ENCODE results near the gene UBE3B. TPM values are rescaled to one million over a fixed set of nuclear protein-coding genes. Genes with fewer than 3 reads are reported as not detected.

The UBE3B gene
- total and polyA plus RNA-seq, 2 donors (not counting 1 experiment from before 2014, with no cell fraction given), result 27.2 to 52.1 TPM

- WGBS (ENCODE audit: insufficient coverage), result 98% methylated on average over 4 of the region's 4 CpGs
- no peak for DNase-seq
- Mint-ChIP-seq H3K9me3 (ENCODE audit: insufficient read depth) (peaks cover 2% of the 10 kb centered on the region), H3K27ac (no peak overlapping the region), H3K27me3 (no peaks in the 10 kb centered on the region), H3K4me1 (no peaks in the 10 kb centered on the region), H3K4me3 (no peak overlapping the region)
- POLR2A ChIA-PET, result no interaction called here
- no peak overlapping the region for H3K9ac ChIP-seq (ENCODE audit: low read length)
- H3K27me3 ChIP-seq (replicated peaks in 1 of 4; ENCODE audit: control extremely low read depth in 1 of 4, control insufficient read depth in 3 of 4, insufficient read depth in 4 of 4, low read length in 3 of 4), result no peaks in the 10 kb centered on the region
- H2AFZ ChIP-seq (ENCODE audit: insufficient read depth, low read depth, low read length, poor library complexity, severe bottlenecking), result no peak overlapping the region
- no peak overlapping the region for H3K27ac ChIP-seq (ENCODE audit: low read length in 2 of 2)
- CTCF ChIA-PET, result no interaction called here
- peaks cover 0 to 22% (median 0%) of the 10 kb centered on the region in 3 donors for H3K9me3 ChIP-seq (ENCODE audit: control extremely low read depth in 1 of 3, control insufficient read depth in 2 of 3, insufficient read depth in 1 of 3, low read length in 2 of 3)
- no peak for ATAC-seq (ENCODE audit: low read depth)
- no peaks in the 10 kb centered on the region for H3K4me1 ChIP-seq (ENCODE audit: control insufficient read depth in 2 of 2, insufficient read depth in 2 of 2, low read length in 2 of 2)
- H3K4me3 ChIP-seq (ENCODE audit: control extremely low read depth in 1 of 5, extremely low read depth in 1 of 5, insufficient read depth in 1 of 5, low read depth in 2 of 5, low read length in 4 of 5), result no peak overlapping the region
- peaks cover 0 to 21% of the 10 kb centered on the region in 2 experiments for H3K36me3 ChIP-seq (replicated peaks in 1 of 2; ENCODE audit: control extremely low read depth in 1 of 2, control insufficient read depth in 1 of 2, extremely low read depth in 1 of 2, insufficient read depth in 2 of 2, low read length in 1 of 2)
- intact Hi-C loops (cut with micrococcal nuclease), result no loop called here
- no peaks in the 10 kb centered on the region for H3K79me2 ChIP-seq (ENCODE audit: control insufficient read depth, insufficient read depth, low read length)
- TF ChIP-seq EZH2 (IDR thresholded peaks at IDR 0.05; ENCODE audit: borderline replicate concordance, insufficient read depth, low read depth, low read length, poor library complexity, severe bottlenecking), result no peak
- TF ChIP-seq, protein P1, sequence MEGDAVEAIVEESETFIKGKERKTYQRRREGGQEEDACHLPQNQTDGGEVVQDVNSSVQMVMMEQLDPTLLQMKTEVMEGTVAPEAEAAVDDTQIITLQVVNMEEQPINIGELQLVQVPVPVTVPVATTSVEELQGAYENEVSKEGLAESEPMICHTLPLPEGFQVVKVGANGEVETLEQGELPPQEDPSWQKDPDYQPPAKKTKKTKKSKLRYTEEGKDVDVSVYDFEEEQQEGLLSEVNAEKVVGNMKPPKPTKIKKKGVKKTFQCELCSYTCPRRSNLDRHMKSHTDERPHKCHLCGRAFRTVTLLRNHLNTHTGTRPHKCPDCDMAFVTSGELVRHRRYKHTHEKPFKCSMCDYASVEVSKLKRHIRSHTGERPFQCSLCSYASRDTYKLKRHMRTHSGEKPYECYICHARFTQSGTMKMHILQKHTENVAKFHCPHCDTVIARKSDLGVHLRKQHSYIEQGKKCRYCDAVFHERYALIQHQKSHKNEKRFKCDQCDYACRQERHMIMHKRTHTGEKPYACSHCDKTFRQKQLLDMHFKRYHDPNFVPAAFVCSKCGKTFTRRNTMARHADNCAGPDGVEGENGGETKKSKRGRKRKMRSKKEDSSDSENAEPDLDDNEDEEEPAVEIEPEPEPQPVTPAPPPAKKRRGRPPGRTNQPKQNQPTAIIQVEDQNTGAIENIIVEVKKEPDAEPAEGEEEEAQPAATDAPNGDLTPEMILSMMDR (IDR thresholded peaks at IDR 0.05), result no peak
- no peaks in the 10 kb centered on the region for H4K20me1 ChIP-seq (ENCODE audit: control insufficient read depth, insufficient read depth, low read length, poor library complexity, severe bottlenecking)
- no peak overlapping the region for H3K4me2 ChIP-seq (replicated peaks; ENCODE audit: low read depth, low read length, poor library complexity, severe bottlenecking)
Observed at GRCh38 chr12:109562871-109563270, 85.4 kb downstream of the UBE3B start.

DNA sequence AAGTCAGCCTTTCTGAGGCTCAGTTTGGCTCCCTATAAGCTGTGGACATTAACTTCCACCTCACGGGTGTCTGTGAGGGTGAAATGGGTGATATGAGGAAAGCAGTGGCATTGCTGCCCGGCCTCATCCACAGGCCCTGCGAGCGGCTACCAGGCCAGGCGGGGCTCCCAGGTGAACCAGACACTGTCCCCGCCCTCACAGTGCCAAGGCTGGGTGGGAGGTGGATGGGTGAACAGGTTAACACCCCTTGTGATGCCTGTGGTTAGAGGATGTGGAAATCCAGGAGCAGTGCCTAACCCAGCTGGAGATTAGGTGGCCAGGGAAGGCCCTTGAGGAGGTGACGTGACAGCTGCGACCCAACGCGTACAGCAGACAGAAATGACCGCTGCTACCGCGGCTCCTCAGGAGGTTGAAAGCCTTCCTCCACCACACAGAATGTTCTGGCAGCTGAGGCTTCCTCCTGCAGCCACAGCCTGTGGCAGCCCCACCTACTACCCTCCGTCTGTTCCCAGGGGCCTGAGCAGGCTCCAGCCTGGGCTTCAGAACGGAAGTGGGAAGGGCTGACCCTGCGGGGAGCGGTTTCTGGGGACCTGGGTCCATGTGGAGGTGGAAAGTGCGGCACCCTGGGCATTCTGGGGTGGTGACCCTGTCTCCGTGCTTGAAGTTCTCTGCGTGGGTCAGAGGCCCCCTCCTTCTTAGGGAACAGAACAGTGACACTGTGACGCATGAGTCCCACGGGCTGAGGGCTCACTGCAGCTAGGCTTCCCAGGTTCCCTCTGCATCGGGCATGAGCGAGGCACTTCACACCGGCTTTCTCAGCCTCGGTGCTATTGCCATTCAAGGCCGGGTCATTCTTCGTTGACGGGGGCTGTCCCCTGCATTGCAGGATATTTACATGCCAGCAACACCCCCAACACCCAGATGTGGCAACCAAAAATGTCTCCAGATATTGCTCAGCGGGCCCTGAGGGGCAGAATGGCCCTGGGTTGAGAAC, 86.2 kb downstream of the UBE3B start:
- no peak overlapping the region for H2AFZ ChIP-seq (ENCODE audit: insufficient read depth, low read depth, low read length, poor library complexity, severe bottlenecking)
- H3K79me2 ChIP-seq (ENCODE audit: control insufficient read depth, insufficient read depth, low read length), result no peaks in the 10 kb centered on the region
- H3K4me3 ChIP-seq (ENCODE audit: control extremely low read depth in 1 of 5, extremely low read depth in 1 of 5, insufficient read depth in 1 of 5, low read depth in 2 of 5, low read length in 4 of 5), result no peak overlapping the region
- peaks cover 0 to 22% (median 0%) of the 10 kb centered on the region in 3 donors for H3K9me3 ChIP-seq (ENCODE audit: control extremely low read depth in 1 of 3, control insufficient read depth in 2 of 3, insufficient read depth in 1 of 3, low read length in 2 of 3)
- H3K4me1 Mint-ChIP-seq, result no peaks in the 10 kb centered on the region
- H4K20me1 ChIP-seq (ENCODE audit: control insufficient read depth, insufficient read depth, low read length, poor library complexity, severe bottlenecking), result no peaks in the 10 kb centered on the region
- 94% methylated on average over 29 of the region's 30 CpGs for WGBS (ENCODE audit: insufficient coverage)
- H3K27ac ChIP-seq (ENCODE audit: low read length in 2 of 2), result no peak overlapping the region
- POLR2A ChIA-PET, result no interaction called here
- H3K27ac Mint-ChIP-seq, result no peak overlapping the region
- no peaks in the 10 kb centered on the region for H3K27me3 Mint-ChIP-seq
- peaks cover 0 to 29% of the 10 kb centered on the region in 2 experiments for H3K36me3 ChIP-seq (replicated peaks in 1 of 2; ENCODE audit: control extremely low read depth in 1 of 2, control insufficient read depth in 1 of 2, extremely low read depth in 1 of 2, insufficient read depth in 2 of 2, low read length in 1 of 2)
- no peak overlapping the region for H3K4me2 ChIP-seq (replicated peaks; ENCODE audit: low read depth, low read length, poor library complexity, severe bottlenecking)
- no peak for ATAC-seq (ENCODE audit: low read depth)
- peaks cover 2% of the 10 kb centered on the region for H3K9me3 Mint-ChIP-seq (ENCODE audit: insufficient read depth)
- no peak overlapping the region for H3K4me3 Mint-ChIP-seq
- CTCF ChIA-PET, result no interaction called here
- H3K4me1 ChIP-seq (ENCODE audit: control insufficient read depth in 2 of 2, insufficient read depth in 2 of 2, low read length in 2 of 2), result no peaks in the 10 kb centered on the region
- intact Hi-C loops (cut with micrococcal nuclease), result no loop called here
- TF ChIP-seq, protein P1 (IDR thresholded peaks at IDR 0.05), result no peak
- TF ChIP-seq EZH2 (IDR thresholded peaks at IDR 0.05; ENCODE audit: borderline replicate concordance, insufficient read depth, low read depth, low read length, poor library complexity, severe bottlenecking), result no peak
- H3K27me3 ChIP-seq (replicated peaks in 1 of 4; ENCODE audit: control extremely low read depth in 1 of 4, control insufficient read depth in 3 of 4, insufficient read depth in 4 of 4, low read length in 3 of 4), result no peaks in the 10 kb centered on the region
- no peak for DNase-seq
- H3K9ac ChIP-seq (ENCODE audit: low read length), result no peak overlapping the region

All from B cell (primary cell).